HG02852 (cell line): ENCODE data around the gene TMEM86B.
"Not testable (repeated sequence)": the region's sequence is repeated elsewhere in the genome, so short reads cannot be mapped to it uniquely, and the experiment has no call there.

ENCODE experiments used
- ATAC-seq: cut with Tn5 transposase; IDR thresholded peaks from one replicate; pipeline ENCODE4 v1.9.1; 2021; ENCODE audit warnings: mild to moderate bottlenecking, moderate library complexity; ENCODE audit not compliant: unreplicated experiment

The TMEM86B gene

DNA sequence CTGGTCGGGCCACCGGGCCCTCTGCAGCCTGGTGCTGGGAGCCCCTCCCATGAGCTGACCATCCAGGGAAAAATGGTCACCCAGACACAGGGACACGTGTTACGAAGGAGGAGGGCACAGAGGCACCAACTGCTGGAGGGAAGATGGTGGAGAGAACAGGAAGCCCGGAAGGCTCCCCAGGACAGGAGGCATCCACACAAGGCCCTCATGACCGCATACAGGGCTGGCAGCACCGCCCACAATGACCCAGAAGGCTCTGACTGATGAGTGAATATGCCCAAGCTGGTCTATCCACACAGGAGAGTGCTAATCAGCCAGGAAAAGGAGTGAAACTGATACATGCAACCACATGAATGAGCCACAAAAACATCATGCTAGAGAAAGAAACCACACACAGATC is 14.0 kb upstream of the TMEM86B start:
- ATAC-seq = no peak

DNA sequence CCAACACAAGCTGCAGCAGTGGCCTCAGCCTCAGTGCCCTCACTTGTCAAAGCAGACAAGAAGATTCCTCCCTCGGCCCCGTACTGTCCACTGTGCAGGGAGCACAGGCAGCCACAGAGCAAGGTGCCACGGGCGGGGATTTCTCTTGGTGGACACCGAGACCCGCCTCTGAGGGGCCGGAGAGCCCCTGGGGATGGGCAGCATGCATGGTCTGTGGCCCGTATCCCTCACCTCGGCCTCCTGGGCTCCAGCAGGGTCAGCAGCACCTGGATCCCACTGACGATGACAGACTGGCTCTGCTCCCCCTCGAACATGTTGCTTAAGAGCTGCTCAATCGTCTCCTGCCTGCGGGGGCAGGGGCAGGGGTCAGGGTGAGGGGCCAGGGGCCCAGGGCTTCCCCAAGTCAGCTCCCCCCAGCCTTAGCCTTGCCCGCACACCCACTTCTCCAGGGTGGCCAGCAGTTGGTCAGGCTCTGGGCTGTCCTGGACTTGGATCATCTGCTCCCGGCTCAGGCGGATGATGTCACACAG is 13.4 kb upstream of the TMEM86B start:
- no peak for ATAC-seq

DNA sequence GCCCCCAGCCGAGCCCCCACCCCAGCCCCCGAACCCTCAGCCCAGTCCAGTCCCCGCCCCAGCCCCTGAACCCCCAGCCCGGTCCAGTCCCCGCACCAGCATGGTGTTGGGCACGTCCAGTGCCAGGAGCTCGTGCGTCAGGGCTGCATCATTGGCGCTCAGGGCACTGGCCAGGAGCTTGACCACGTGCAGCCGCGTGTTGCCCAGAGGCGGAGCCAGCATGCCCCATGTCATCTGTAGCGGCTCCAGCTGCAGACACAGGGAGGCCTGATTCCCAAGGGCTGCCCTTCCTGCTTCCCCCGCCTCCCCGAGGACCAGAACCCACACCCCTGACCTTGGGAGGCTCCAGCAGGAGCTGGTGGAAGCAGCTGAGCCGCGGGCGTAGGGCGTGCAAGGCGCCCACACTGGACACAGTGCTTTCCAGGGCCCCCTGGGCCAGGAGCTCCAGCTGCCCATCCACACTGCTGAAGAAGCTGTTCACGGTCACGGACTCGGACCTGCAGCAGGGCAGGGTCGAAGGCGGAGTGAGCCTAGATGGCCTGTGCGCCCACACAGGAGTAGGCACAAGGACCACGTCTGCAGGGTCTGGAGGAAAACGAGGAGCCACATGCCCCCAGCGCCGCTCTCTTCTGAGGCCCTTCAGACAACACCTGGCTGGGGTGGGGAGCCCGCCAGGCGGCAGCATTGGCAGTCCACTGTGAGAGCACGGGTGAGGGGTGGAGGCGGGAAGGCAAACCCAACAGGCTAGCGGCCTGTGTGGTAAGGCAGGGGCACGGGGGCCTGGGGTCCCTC is 12.8 kb upstream of the TMEM86B start:
- no peak for ATAC-seq

DNA sequence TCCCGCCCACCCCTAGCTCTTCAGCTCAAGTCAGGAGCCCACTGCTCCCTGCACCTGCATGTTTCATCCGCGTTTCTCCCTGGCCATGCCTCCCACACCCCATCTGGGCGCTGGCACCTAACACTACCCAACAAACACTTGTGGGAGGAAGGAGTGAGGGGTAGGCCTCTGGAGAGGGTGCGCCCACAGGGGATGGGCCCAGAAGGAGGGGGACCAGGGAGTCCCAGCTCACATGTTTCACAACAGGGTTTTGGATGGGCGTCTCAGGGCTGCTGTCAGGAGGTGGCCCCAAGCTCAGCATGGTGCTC is 12.1 kb upstream of the TMEM86B start:
- ATAC-seq = no peak

GRCh38 chr19:55239004-55239403 is 10.4 kb upstream of the TMEM86B start:
- ATAC-seq = no peak

GRCh38 chr19:55238030-55238429 is 9.5 kb upstream of the TMEM86B start:
- no peak for ATAC-seq

DNA sequence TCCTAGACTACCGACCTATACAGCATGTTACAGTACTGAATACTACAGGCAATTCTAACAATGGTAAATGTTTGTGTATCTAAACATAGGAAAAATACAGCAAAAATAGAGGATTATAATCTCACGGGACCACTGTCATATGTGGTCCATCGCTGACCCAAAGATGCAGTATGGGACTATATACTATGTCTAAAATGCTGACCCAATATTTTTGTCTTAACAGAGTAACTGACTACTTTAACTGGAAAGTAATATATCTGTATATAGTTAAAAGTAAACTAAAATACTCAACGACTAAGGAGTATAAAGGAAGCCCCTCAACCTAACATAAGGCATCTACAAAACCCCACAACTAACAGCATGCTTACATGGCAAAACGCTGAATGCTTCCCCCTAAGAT is 4.4 kb upstream of the TMEM86B start:
- no peak for ATAC-seq

GRCh38 chr19:55232286-55232602 is 3.7 kb upstream of the TMEM86B start:
- ATAC-seq = no peak

- no peak for ATAC-seq
These were observed 3.1 kb upstream of the TMEM86B start for GRCh38 chr19:55231391-55232285.

- no peak for ATAC-seq
These were observed 2.2 kb upstream of the TMEM86B start for GRCh38 chr19:55230780-55231179.

DNA sequence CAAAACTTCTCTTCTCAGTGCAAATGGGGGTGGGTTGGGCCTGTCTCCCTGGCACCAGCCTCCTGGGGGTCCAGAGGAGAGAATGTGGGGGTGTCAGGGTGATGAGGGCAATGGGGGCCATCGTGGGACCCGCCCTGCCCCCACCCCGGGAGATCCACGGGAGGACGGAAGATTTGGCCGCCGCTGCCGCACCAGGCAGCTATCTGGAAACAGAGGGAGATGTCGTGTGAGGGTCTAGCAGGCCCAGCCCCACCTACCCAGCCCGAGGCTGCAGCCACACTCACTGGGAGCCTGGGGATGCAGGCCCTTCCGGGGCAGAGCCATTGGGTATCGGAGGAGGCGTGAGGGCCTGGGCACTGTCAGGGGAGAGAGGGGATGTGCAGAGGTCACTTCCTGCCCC is 1.8 kb upstream of the TMEM86B start:
- ATAC-seq = no peak

- ATAC-seq = no peak
These were observed 1.2 kb upstream of the TMEM86B start for GRCh38 chr19:55229789-55230182.

GRCh38 chr19:55229145-55229788 is 704 bp upstream of the TMEM86B start:
- no peak for ATAC-seq

DNA sequence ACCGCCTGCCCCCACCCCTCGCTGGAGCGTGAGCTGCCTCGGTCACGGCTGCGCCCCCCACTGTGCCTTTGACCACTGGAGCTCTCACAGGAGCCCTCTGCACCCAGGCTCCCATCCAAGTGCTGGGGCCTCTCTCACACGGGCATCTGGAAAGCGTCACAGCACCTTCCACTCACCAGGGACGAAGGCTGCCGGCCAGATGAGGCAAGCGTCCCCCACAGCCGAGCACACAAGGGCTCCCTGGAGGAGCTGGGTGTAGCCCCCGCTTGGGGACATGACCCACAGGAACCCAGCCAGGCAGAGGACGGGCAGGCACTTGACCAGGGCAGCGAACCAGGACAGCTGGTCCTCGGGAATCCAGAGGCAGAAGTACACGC is 560 bp downstream of the TMEM86B start:
- ATAC-seq = no peak

DNA sequence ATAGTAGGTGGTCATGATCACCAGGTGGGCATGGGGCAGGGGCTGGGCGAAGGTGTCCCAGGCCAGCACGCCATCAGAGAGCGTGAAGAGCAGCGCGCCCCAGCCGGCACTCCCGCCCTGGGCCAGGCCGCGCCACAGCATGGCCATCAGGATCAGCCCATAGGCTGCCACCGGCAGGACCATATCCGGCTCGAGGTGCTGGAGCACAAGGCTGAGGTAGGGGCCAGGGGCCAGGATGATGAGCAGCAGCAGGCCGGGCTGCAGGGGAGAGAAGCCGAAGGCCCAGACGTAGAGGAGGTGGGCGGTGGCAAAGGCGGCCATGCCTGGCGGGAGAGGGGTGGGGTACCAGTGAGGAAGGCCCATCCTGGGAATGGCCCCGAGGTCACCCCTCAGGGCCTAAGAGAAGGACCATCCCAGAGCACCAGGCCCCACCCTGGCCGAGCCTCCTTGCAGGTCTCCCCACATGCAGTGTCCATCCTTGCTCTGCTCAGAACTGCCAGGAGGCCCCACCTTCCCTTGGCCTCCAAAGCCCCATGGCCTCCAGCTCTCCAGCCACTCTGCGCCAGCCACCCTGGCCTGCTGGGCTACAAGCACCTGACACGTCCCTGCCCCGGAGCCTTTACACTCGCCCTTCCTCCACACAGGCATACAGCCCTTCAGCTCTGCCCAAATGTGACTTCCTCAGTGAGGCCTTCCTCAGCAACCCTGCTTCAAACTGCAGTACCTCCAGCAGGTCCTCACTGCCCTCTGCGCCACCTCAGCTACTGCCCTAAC is 1.1 kb downstream of the TMEM86B start:
- no peak for ATAC-seq

GRCh38 chr19:55226788-55227187 is 1.8 kb downstream of the TMEM86B start:
- no peak for ATAC-seq

DNA sequence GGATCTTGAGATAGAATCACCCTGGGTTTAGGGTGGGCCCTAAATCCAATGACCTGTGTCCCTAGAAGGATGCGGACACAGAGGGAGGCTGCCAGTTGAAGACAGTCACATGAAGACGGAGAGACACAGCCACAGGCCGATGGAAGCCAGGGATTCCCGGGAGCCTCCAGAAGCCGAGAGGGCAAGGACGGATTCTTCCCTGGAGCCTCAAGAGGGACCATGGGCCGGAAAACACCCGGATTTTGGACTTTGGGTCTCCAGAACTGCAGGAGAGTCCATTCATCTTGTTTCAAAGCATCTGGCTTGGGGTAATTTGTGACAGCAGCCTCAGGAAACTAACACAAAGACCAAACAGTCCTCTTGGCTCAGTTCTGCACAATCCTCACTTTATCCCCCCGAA is 2.3 kb downstream of the TMEM86B start:
- no peak for ATAC-seq

DNA sequence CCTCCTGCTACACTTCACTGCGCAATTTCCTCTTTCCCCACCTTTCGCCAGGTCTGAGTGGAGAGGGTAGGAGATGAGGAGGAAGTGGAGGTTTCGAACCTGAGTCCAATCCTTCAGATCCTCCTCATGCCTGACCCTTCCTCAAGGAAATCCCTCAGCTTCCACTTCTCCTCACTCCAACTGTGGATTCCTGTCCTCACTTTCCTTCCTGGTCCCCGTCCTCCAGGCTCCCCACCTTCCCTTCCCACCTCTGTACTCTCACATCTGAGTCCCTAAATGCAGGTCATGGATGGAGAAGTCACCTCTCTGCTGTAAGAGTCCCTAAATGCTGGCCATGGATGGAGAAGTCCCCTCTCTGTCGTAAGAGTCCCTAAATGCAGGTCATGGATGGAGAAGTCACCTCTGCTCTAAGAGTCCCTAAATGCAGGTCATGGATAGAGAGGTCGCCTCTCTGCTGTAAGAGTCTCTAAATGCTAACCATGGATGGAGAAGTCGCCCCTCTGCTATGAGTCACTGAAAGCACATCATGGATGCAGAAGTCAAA is 3.1 kb downstream of the TMEM86B start:
- no peak for ATAC-seq

- not testable (repeated sequence) for ATAC-seq
These were observed 3.7 kb downstream of the TMEM86B start for GRCh38 chr19:55224679-55225414.

- no peak for ATAC-seq
These were observed 4.4 kb downstream of the TMEM86B start for GRCh38 chr19:55224038-55224665.
